IMR-90 (cell line): ENCODE results near the gene BTBD1. TPM values are rescaled to one million over a fixed set of nuclear protein-coding genes. Genes with fewer than 3 reads are reported as not detected.

Experiments used
- ATAC-seq: fragments of 200-7000 bp; cut with Tn5 transposase; 2 replicates; pipeline ENCODE4 v1.9.1; 2020; ENCODE audit warnings: low read depth, mild to moderate bottlenecking, moderate library complexity
- BruUV-seq: library from RNA; stranded (reverse); fragments of 400-500 nt; replicated peaks from 2 replicates; lab custom pipeline; 2021; lab: Mats Ljungman, UMichigan
- CTCF ChIA-PET: fragments of 300-600 bp; formaldehyde crosslinking; extraction: SDS; loops from one replicate; lab custom pipeline; 2021; ENCODE audit warnings: antibody characterized with exemption; lab: Yijun Ruan, JAX
- POLR2A ChIA-PET: fragments of 300-600 bp; sonication (Branson Sonifier 250); formaldehyde crosslinking; loops from one replicate; lab custom pipeline; 2022; ENCODE audit warnings: antibody characterized with exemption; ENCODE audit not compliant: unreplicated experiment; lab: Charles Lee
- DNase-seq: peaks from one replicate; pipeline ENCODE4 v3.0.0; 2013
- H2AFZ ChIP-seq: replicated peaks from 2 replicates; pipeline ENCODE3; 2013; ENCODE audit warnings: low read length, mild to moderate bottlenecking; ENCODE audit not compliant: poor library complexity
- H2AK5ac ChIP-seq: 2 replicates; pipeline ENCODE4 v1.6.1; 2013; ENCODE audit warnings: low read depth, low read length, inconsistent platforms
- H2AK9ac ChIP-seq: replicated peaks from 2 replicates; pipeline ENCODE3; 2013; ENCODE audit warnings: mild to moderate bottlenecking, low read depth, low read length, moderate library complexity; ENCODE audit not compliant: poor library complexity
- H2BK120ac ChIP-seq: 2 replicates; pipeline ENCODE4 v1.6.1; 2013; ENCODE audit warnings: low read depth, low read length, inconsistent platforms
- H2BK15ac ChIP-seq: 3 replicates; pipeline ENCODE4 v1.6.1; 2013; ENCODE audit warnings: low read depth, low read length, inconsistent platforms
- H2BK20ac ChIP-seq: 2 replicates; pipeline ENCODE4 v1.6.1; 2013; ENCODE audit warnings: low read depth, mild to moderate bottlenecking, inconsistent platforms, low read length, moderate library complexity
- H2BK5ac ChIP-seq: 2 replicates; pipeline ENCODE4 v1.6.1; 2013; ENCODE audit warnings: mild to moderate bottlenecking, low read depth, low read length, inconsistent platforms; ENCODE audit not compliant: poor library complexity, severe bottlenecking
- H3K14ac ChIP-seq: replicated peaks from 2 replicates; pipeline ENCODE4 v1.6.1; 2013; ENCODE audit warnings: low read depth, low read length, inconsistent platforms
- H3K18ac ChIP-seq: 2 replicates; pipeline ENCODE4 v1.6.1; 2013; ENCODE audit warnings: low read depth, low read length, control low read depth
- H3K23ac ChIP-seq: 2 replicates; pipeline ENCODE4 v1.6.1; 2013; ENCODE audit warnings: low read depth, low read length, inconsistent platforms
- H3K27ac ChIP-seq: 2 replicates; pipeline ENCODE4 v1.5.1; 2013; ENCODE audit warnings: mild to moderate bottlenecking, control low read depth, low read length; ENCODE audit not compliant: insufficient read depth
- H3K27me3 ChIP-seq: 2 replicates; pipeline ENCODE4 v1.6.1; 2013; ENCODE audit warnings: low read length; ENCODE audit not compliant: control insufficient read depth, insufficient read depth
- H3K36me3 ChIP-seq: 2 replicates; pipeline ENCODE4 v1.6.1; 2013; ENCODE audit warnings: low read length, mixed read lengths; ENCODE audit not compliant: control insufficient read depth, insufficient read depth
- H3K4ac ChIP-seq: 2 replicates; pipeline ENCODE4 v1.6.1; 2013; ENCODE audit warnings: low read depth, low read length, inconsistent platforms
- H3K4me1 ChIP-seq: 2 replicates; pipeline ENCODE4 v1.6.1; 2013; ENCODE audit warnings: low read length, mixed read lengths; ENCODE audit not compliant: control insufficient read depth, insufficient read depth
- H3K4me2 ChIP-seq: 2 replicates; pipeline ENCODE4 v1.6.1; 2013; ENCODE audit warnings: low read depth, mild to moderate bottlenecking, control low read depth, low read length, moderate library complexity
- H3K4me3 ChIP-seq: 2 replicates; pipeline ENCODE4 v1.5.1; 2013; ENCODE audit warnings: low read depth, mild to moderate bottlenecking, control low read depth, low read length, moderate library complexity; ENCODE audit not compliant: insufficient read depth
- H3K56ac ChIP-seq: 2 replicates; pipeline ENCODE4 v1.6.1; 2013; ENCODE audit warnings: low read length, inconsistent platforms; ENCODE audit not compliant: insufficient read depth; ENCODE audit errors: extremely low read depth
- H3K79me1 ChIP-seq, 2 experiments: 2 replicates each; pipeline ENCODE4 v1.6.1; 2013; ENCODE audit warnings: low read length in 2 of 2, inconsistent platforms in 1 of 2, low read depth in 1 of 2
- H3K9ac ChIP-seq: 2 replicates; pipeline ENCODE4 v1.6.1; 2013; ENCODE audit warnings: low read depth, low read length, control low read depth
- H3K9me1 ChIP-seq: 2 replicates; pipeline ENCODE4 v1.6.1; 2013; ENCODE audit warnings: low read length, inconsistent platforms; ENCODE audit not compliant: insufficient read depth
- H3K9me3 ChIP-seq: 2 replicates; pipeline ENCODE4 v1.6.1; 2013; ENCODE audit warnings: low read length; ENCODE audit not compliant: control insufficient read depth, insufficient read depth
- H4K20me1 ChIP-seq: 2 replicates; pipeline ENCODE4 v1.6.1; 2013; ENCODE audit warnings: low read length, inconsistent platforms; ENCODE audit not compliant: insufficient read depth
- H4K5ac ChIP-seq: 2 replicates; pipeline ENCODE4 v1.6.1; 2013; ENCODE audit warnings: mild to moderate bottlenecking, low read depth, low read length, control low read depth
- H4K8ac ChIP-seq, 2 experiments: 2 replicates each; pipeline ENCODE4 v1.6.1; 2013; ENCODE audit warnings: low read depth in 2 of 2, low read length in 2 of 2, control low read depth in 1 of 2, inconsistent platforms in 1 of 2
- H4K91ac ChIP-seq: 2 replicates; pipeline ENCODE4 v1.6.1; 2013; ENCODE audit warnings: low read depth, low read length, inconsistent platforms; ENCODE audit not compliant: insufficient read depth
- SMC3 ChIP-seq: fragments of 150-350 bp; IDR thresholded peaks from 2 replicates; pipeline ENCODE4 v1.6.1; 2016; ENCODE audit warnings: low read depth, mild to moderate bottlenecking, antibody characterized with exemption, low read length, moderate library complexity
- WGBS, 2 experiments: methylation state at CpG; one replicate each; pipeline versions ENCODE4 v1.1.5 to v1.1.7; 2013; ENCODE audit warnings: missing lambda C conversion rate in 2 of 2; ENCODE audit not compliant: insufficient read length in 1 of 2; ENCODE audit errors: extremely low coverage in 2 of 2; 5-methylcytosine and 5-hydroxymethylcytosine counted together
- dilution Hi-C: fragments of 300-500 bp; cut with HindIII; formaldehyde crosslinking; loops from one replicate; pipeline ENCODE4 v1.14.3; 2018; ENCODE audit warnings: low sequenced_read_pairs; ENCODE audit not compliant: unreplicated experiment
- in situ Hi-C: fragments of 300-500 bp; cut with MboI; formaldehyde crosslinking; loops from 3 replicates; pipeline ENCODE4 v1.14.3; 2019; ENCODE audit warnings: low sequenced_read_pairs, inconsistent platforms, mixed read lengths
- intact Hi-C: fragments of 100-400 bp; cut with micrococcal nuclease; formaldehyde crosslinking; loops from 2 replicates; pipeline ENCODE4 v1.10.0; 2022
- polyA plus RNA-seq, 3 experiments: library from polyadenylated mRNA; depleted of rRNA; stranded (reverse); fragments of >200 nt; gene quantifications; 2 replicates each; pipeline ENCODE4 v1.2.3, GENCODE V29; 2012; ENCODE audit warnings: low replicate concordance in 1 of 3
- total RNA-seq: library from RNA; depleted of rRNA; stranded (reverse); fragments of >200 nt; gene quantifications from 2 replicates; pipeline ENCODE4 v1.2.3, GENCODE V29; 2012

BTBD1 gene
- total and polyA plus RNA-seq, 2 of the 4 experiments (the other 2 are of a cell fraction), result 39.3 to 78.7 TPM

GRCh38 chr15:82995938-82996337 lies 71.1 kb downstream of the BTBD1 start:
- Histone ChIP-seq H3K9me1 (no peaks in the 10 kb centered on the region), H2AK5ac (no peak overlapping the region), H2BK20ac (no peak overlapping the region), H3K14ac (no peak overlapping the region), H4K91ac (no peak overlapping the region), H2BK120ac (no peak overlapping the region), H3K27ac (no peak overlapping the region), H3K36me3 (no peaks in the 10 kb centered on the region), H3K4me2 (no peak overlapping the region), H2BK5ac (no peak overlapping the region), H3K4ac (no peak overlapping the region), H3K4me1 (peaks cover 2% of the 10 kb centered on the region; the same call in 1 of the 2 replicates), H3K9ac (no peak overlapping the region), H3K23ac (no peak overlapping the region), H2AK9ac (peak overlapping the region; percentile 9), H3K79me1 (no peaks in the 10 kb centered on the region), H3K9me3 (no peaks in the 10 kb centered on the region), H2AFZ (no peak overlapping the region), H2BK15ac (no peak overlapping the region), H4K5ac (no peak overlapping the region), H3K27me3 (no peaks in the 10 kb centered on the region), H3K18ac (no peak overlapping the region), H3K56ac (no peak overlapping the region), H4K8ac (no peak overlapping the region), H4K20me1 (no peaks in the 10 kb centered on the region), H3K4me3 (no peak overlapping the region)
- POLR2A ChIA-PET, result interaction anchor here (0.6 kb wide), 1 partner anchor 455 kb away, joined by 3 read pairs; the partner anchor contains the start of gene RPS17
- DNase-seq (peak; percentile 41), ATAC-seq (no peak)
- WGBS, 2 experiments, result no CpG with 5 or more reads among the region's 3 CpGs
- in situ Hi-C loops, result no loop called here
- no peak for TF ChIP-seq SMC3
- CTCF ChIA-PET, result interaction anchor here (1.4 kb wide), 1 partner anchor 146 kb away, joined by 3 read pairs; no protein-coding TSS in a partner anchor
- dilution Hi-C loops, result no loop called here
- BruUV-seq, result no TSS peak
- intact Hi-C loops, result no loop called here
